H1 (cell line): ENCODE data around the gene OGDHL. TPM values are rescaled to one million over a fixed set of nuclear protein-coding genes. Genes with fewer than 3 reads are reported as not detected.
A peak's percentile ranks its signal among the peaks of the same experiment; 100 is the strongest.

Experiments
- CTCF ChIA-PET: fragments of 300-600 bp; sonication (Branson Sonifier 250); formaldehyde crosslinking; loops from one replicate; lab custom pipeline; 2021; ENCODE audit not compliant: partially characterized antibody; lab: Charles Lee
- POLR2A ChIA-PET: fragments of 300-600 bp; sonication (Branson Sonifier 250); formaldehyde crosslinking; loops from one replicate; lab custom pipeline; 2021; ENCODE audit warnings: inconsistent platforms; ENCODE audit not compliant: partially characterized antibody; lab: Charles Lee
- DNase-seq, 2 experiments: peaks; one replicate each; pipeline versions ENCODE4 v3.0.0 to v3.0.0-alpha.2; 2010 to 2022; ENCODE audit warnings: low spot score in 2 of 2, low read depth in 1 of 2, mixed read lengths in 1 of 2
- FAIRE-seq: peaks from 2 replicates; lab custom pipeline; 2011; peaks lifted over from hg19 to GRCh38; lab: Jason Lieb, UNC
- H2AFZ ChIP-seq: 2 replicates; pipeline ENCODE4 v1.8.1; 2012; ENCODE audit warnings: low read length, inconsistent platforms
- H2AK5ac ChIP-seq: 2 replicates; pipeline ENCODE4 v1.6.1; 2013; ENCODE audit warnings: low read depth, low read length
- H2BK120ac ChIP-seq: replicated peaks from 2 replicates; pipeline ENCODE3; 2013; ENCODE audit warnings: low read depth, low read length, inconsistent platforms
- H2BK12ac ChIP-seq: 2 replicates; pipeline ENCODE4 v1.6.1; 2013; ENCODE audit warnings: low read depth, low read length
- H2BK15ac ChIP-seq: 2 replicates; pipeline ENCODE4 v1.6.1; 2013; ENCODE audit warnings: low read length
- H2BK20ac ChIP-seq: 2 replicates; pipeline ENCODE4 v1.6.1; 2013; ENCODE audit warnings: low read length
- H2BK5ac ChIP-seq: 2 replicates; pipeline ENCODE4 v1.6.1; 2013; ENCODE audit warnings: low read depth, low read length
- H3K14ac ChIP-seq: 2 replicates; pipeline ENCODE4 v1.6.1; 2013; ENCODE audit warnings: inconsistent platforms; ENCODE audit not compliant: insufficient read length
- H3K18ac ChIP-seq: 2 replicates; pipeline ENCODE4 v1.6.1; 2013; ENCODE audit warnings: low read length; ENCODE audit errors: extremely low read depth
- H3K23ac ChIP-seq: 2 replicates; pipeline ENCODE4 v1.6.1; 2013; ENCODE audit warnings: inconsistent platforms; ENCODE audit not compliant: insufficient read length
- H3K23me2 ChIP-seq: 2 replicates; pipeline ENCODE4 v1.6.1; 2013; ENCODE audit warnings: low read depth, low read length
- H3K27ac ChIP-seq: 2 replicates; pipeline ENCODE4 v1.6.1; 2011; ENCODE audit warnings: low read depth, low read length, inconsistent platforms
- H3K27me3 ChIP-seq, 4 experiments: replicated peaks in 1 of 4; 1 replicate in 1 of 4; 2 replicates in 3 of 4; pipeline versions ENCODE4 v1.6.1 to v1.8.1; 2011 to 2013; ENCODE audit warnings: low read length in 3 of 4, mild to moderate bottlenecking in 3 of 4, inconsistent platforms in 2 of 4, mixed read lengths in 2 of 4, moderate library complexity in 1 of 4; ENCODE audit not compliant: control insufficient read depth in 3 of 4, insufficient read depth in 3 of 4; ENCODE audit errors: extremely low read depth in 1 of 4
- H3K36me3 ChIP-seq, 4 experiments: 2 replicates each; pipeline versions ENCODE4 v1.6.1 to v1.8.1; 2011 to 2013; ENCODE audit warnings: mild to moderate bottlenecking in 4 of 4, low read length in 3 of 4, moderate library complexity in 2 of 4, control low read depth in 1 of 4, inconsistent platforms in 1 of 4; ENCODE audit not compliant: insufficient read depth in 4 of 4, control insufficient read depth in 2 of 4
- H3K4ac ChIP-seq: replicated peaks from 2 replicates; pipeline ENCODE3; 2013; ENCODE audit warnings: low read length, low read depth, mixed read lengths, inconsistent platforms; ENCODE audit not compliant: insufficient read length
- H3K4me1 ChIP-seq, 4 experiments: replicated peaks in 1 of 4; 1 replicate in 1 of 4; 2 replicates in 3 of 4; pipeline versions ENCODE4 v1.6.1 to v1.8.1; 2011 to 2013; ENCODE audit warnings: low read length in 3 of 4, inconsistent platforms in 2 of 4, mixed read lengths in 1 of 4; ENCODE audit not compliant: insufficient read depth in 4 of 4, control insufficient read depth in 3 of 4
- H3K4me2 ChIP-seq, 2 experiments: 2 replicates each; pipeline versions ENCODE4 v1.6.1 to v1.8.1; 2011 to 2013; ENCODE audit warnings: low read depth in 2 of 2, low read length in 2 of 2, control low read depth in 1 of 2, inconsistent platforms in 1 of 2, mild to moderate bottlenecking in 1 of 2; ENCODE audit not compliant: insufficient read depth in 1 of 2
- H3K4me3 ChIP-seq, 4 experiments: fragments of 200-600, 300-600 bp in 1 of 4; sonication (generic), shearing (Covaris generic), sonication (Bioruptor Twin) in 1 of 4; 2 replicates each; pipeline versions ENCODE4 v1.5.1 to v1.8.1; 2011 to 2016; ENCODE audit warnings: low read length in 4 of 4, low read depth in 3 of 4, control low read depth in 2 of 4, inconsistent platforms in 2 of 4, mild to moderate bottlenecking in 2 of 4, mixed read lengths in 1 of 4, moderate library complexity in 1 of 4; ENCODE audit not compliant: insufficient read depth in 2 of 4; ENCODE audit errors: extremely low read depth in 1 of 4
- H3K56ac ChIP-seq: replicated peaks from 2 replicates; pipeline ENCODE3; 2013; ENCODE audit warnings: low read depth, mild to moderate bottlenecking, mixed read lengths, low read length, inconsistent platforms; ENCODE audit not compliant: insufficient read length
- H3K79me1 ChIP-seq: 2 replicates; pipeline ENCODE4 v1.6.1; 2013; ENCODE audit warnings: low read depth, low read length, control low read depth
- H3K79me2 ChIP-seq, 2 experiments: 2 replicates each; pipeline versions ENCODE4 v1.6.1 to v1.8.1; 2012 to 2013; ENCODE audit warnings: low read length in 2 of 2, mild to moderate bottlenecking in 2 of 2, inconsistent platforms in 1 of 2; ENCODE audit not compliant: insufficient read depth in 2 of 2, control insufficient read depth in 1 of 2
- H3K9ac ChIP-seq, 4 experiments: replicated peaks in 1 of 4; 1 replicate in 1 of 4; 2 replicates in 3 of 4; pipeline versions ENCODE4 v1.6.1 to v1.8.1; 2011 to 2013; ENCODE audit warnings: low read depth in 3 of 4, low read length in 3 of 4, control low read depth in 2 of 4, mild to moderate bottlenecking in 2 of 4, moderate library complexity in 2 of 4, inconsistent platforms in 1 of 4; ENCODE audit errors: extremely low read depth in 1 of 4
- H3K9me3 ChIP-seq, 2 experiments: 2 replicates each; pipeline versions ENCODE4 v1.6.1 to v1.8.1; 2012 to 2013; ENCODE audit warnings: mild to moderate bottlenecking in 2 of 2, moderate library complexity in 2 of 2, control low read depth in 1 of 2, inconsistent platforms in 1 of 2, low read depth in 1 of 2, low read length in 1 of 2, mixed read lengths in 1 of 2; ENCODE audit not compliant: insufficient read depth in 2 of 2
- H4K20me1 ChIP-seq, 2 experiments: replicated peaks in 1 of 2; 2 replicates each; pipeline versions ENCODE3 to v1.8.1; 2011 to 2013; ENCODE audit warnings: inconsistent platforms in 2 of 2, low read length in 2 of 2, mild to moderate bottlenecking in 1 of 2; ENCODE audit not compliant: insufficient read depth in 2 of 2, control insufficient read depth in 1 of 2
- H4K5ac ChIP-seq: 2 replicates; pipeline ENCODE4 v1.6.1; 2013; ENCODE audit warnings: low read length, low read depth, mixed read lengths, inconsistent platforms; ENCODE audit not compliant: insufficient read length
- H4K8ac ChIP-seq: 2 replicates; pipeline ENCODE4 v1.8.0; 2013; ENCODE audit warnings: mild to moderate bottlenecking, moderate library complexity, low read length, inconsistent platforms; ENCODE audit not compliant: insufficient read depth; ENCODE audit errors: extremely low read depth
- H4K91ac ChIP-seq: replicated peaks from 2 replicates; pipeline ENCODE3; 2013; ENCODE audit warnings: low read length, mixed read lengths, inconsistent platforms; ENCODE audit not compliant: insufficient read length
- CHD2 ChIP-seq: IDR thresholded peaks from 2 replicates; pipeline ENCODE4 v1.6.1; 2012; ENCODE audit warnings: low read length, improper control_type of control experiment
- EGR1 ChIP-seq: IDR thresholded peaks from 2 replicates; pipeline ENCODE4 v1.6.1; 2011; ENCODE audit warnings: low read depth, low read length, borderline replicate concordance
- SAP30 ChIP-seq: fragments of 300-600 bp; sonication (generic); IDR thresholded peaks from 2 replicates; pipeline ENCODE4 v1.7.1; 2012; ENCODE audit warnings: low read length, moderate library complexity, mild to moderate bottlenecking, inconsistent platforms; ENCODE audit not compliant: insufficient read depth, insufficient replicate concordance
- SIN3A ChIP-seq, 2 experiments: IDR thresholded peaks in 1 of 2; conservative IDR thresholded peaks in 1 of 2; 2 replicates each; pipeline ENCODE4 v1.6.1; 2011 to 2012; ENCODE audit warnings: low read length in 2 of 2, improper control_type of control experiment in 1 of 2, low read depth in 1 of 2, mild to moderate bottlenecking in 1 of 2
- SUZ12 ChIP-seq: fragments of 200-600 bp; sonication (generic); IDR thresholded peaks from 2 replicates; pipeline ENCODE4 v1.6.1; 2012; ENCODE audit warnings: mild to moderate bottlenecking, inconsistent platforms, low read length, moderate library complexity, mixed read lengths
- TAF7 ChIP-seq: optimal IDR thresholded peaks from 2 replicates; pipeline ENCODE3; 2011; ENCODE audit warnings: low read depth, mild to moderate bottlenecking, inconsistent platforms, low read length, moderate library complexity, borderline replicate concordance
- WGBS, 2 experiments: shearing (Covaris generic) in 1 of 2; methylation state at CpG; one replicate each; pipeline versions ENCODE4 v1.1.6 to v1.1.7; 2013 to 2015; ENCODE audit warnings: low lambda C conversion rate in 2 of 2, mixed read lengths in 2 of 2, inconsistent platforms in 1 of 2, low coverage in 1 of 2, missing lambda C conversion rate in 1 of 2; ENCODE audit not compliant: insufficient replicate concordance in 2 of 2, insufficient coverage in 1 of 2, insufficient read length in 1 of 2; ENCODE audit errors: extremely low coverage in 1 of 2, missing lambda C conversion rate in 1 of 2; 5-methylcytosine and 5-hydroxymethylcytosine counted together
- polyA plus RNA-seq, 7 experiments: library from polyadenylated mRNA; depleted of rRNA in 3 of 7; stranded (reverse) in 5 of 7; unstranded in 2 of 7; fragments of >200 nt in 5 of 7; fragments of 200-250 nt in 2 of 7; gene quantifications; 1 replicate in 5 of 7; 2 replicates in 1 of 7; 4 replicates in 1 of 7; pipeline versions ENCODE4 v1.2.1 to v1.2.3, GENCODE V29; 2011 to 2013; ENCODE audit warnings: missing spikeins in 2 of 7, mixed read lengths in 2 of 7
- total RNA-seq: library from RNA; stranded (reverse); fragmentation: NEBNext Ultra II Directional; extraction: Animal tissue kit (Norgen Biotek cat#: 25700); gene quantifications from 2 replicates; pipeline ENCODE4 v1.2.1, GENCODE V29; 2021

The OGDHL gene
- total and polyA plus RNA-seq, 2 of the 8 experiments (the other 6 are each of a cell fraction or from before 2014, with no cell fraction given), result 16.1 to 16.6 TPM

DNA sequence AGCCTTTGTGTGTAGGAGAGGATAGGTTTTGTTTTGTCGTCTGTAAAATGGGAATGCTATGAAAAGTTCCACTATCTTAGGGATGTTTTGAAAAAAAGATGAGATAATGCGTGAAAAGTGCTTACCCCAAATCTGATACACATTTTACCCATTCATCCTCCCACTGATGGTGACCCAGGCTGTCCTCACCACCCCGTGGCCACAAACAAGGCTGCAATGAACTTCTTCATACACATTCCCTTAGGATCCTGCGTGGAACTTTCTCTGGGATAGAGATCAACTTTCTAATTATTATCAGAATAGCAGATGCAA is 399 bp upstream of the OGDHL start:
- Histone ChIP-seq H3K23me2 (peaks cover 7% of the 10 kb centered on the region; the same call in 1 of the 2 replicates), H3K56ac (no peak overlapping the region), H3K27ac (no peak overlapping the region), H4K20me1 (peaks cover 6% of the 10 kb centered on the region in 2 experiments), H3K18ac (no peak overlapping the region), H2BK120ac (no peak overlapping the region), H3K79me1 (no peaks in the 10 kb centered on the region; the same call in 1 of the 2 replicates), H3K4me3 (peak overlapping the region; percentile 59 to 82 (median 66); a peak in 7 of 8 replicates), H4K91ac (no peak overlapping the region), H4K8ac (no peak overlapping the region), H3K23ac (no peak overlapping the region), H4K5ac (no peak overlapping the region), H3K9ac (no peak overlapping the region), H3K9me3 (no peaks in the 10 kb centered on the region), H3K4ac (no peak overlapping the region), H3K79me2 (peaks cover 0 to 2% of the 10 kb centered on the region in 2 experiments; a peak in 1 of 4 replicates), H2BK5ac (no peak overlapping the region), H2BK20ac (no peak overlapping the region), H3K14ac (no peak overlapping the region), H2BK15ac (no peak overlapping the region), H3K36me3 (no peaks in the 10 kb centered on the region), H3K27me3 (peaks cover 0 to 6% (median 3%) of the 10 kb centered on the region in 4 experiments; a peak in 3 of 7 replicates), H3K4me2 (peak overlapping the region; percentile 87 to 90), H2AK5ac (no peak overlapping the region), H2BK12ac (no peak overlapping the region), H2AFZ (no peak overlapping the region), H3K4me1 (peaks cover 0 to 5% (median 0%) of the 10 kb centered on the region in 4 experiments; a peak in 3 of 7 replicates)
- DNase-seq (no peak), FAIRE-seq (no peak)
- ChIA-PET POLR2A (interaction anchor here (1.6 kb wide), 1 partner anchor 22 kb away, joined by 4 read pairs; no protein-coding TSS in a partner anchor), CTCF (interaction anchor here (1.6 kb wide), 1 partner anchor 156 kb away, joined by 3 read pairs; no protein-coding TSS in a partner anchor)
- 48% methylated on average over 4 of the region's 4 CpGs; no CpG with 5 or more reads in 1 of the 2 experiments for WGBS, 2 experiments
- TF ChIP-seq SIN3A (conservative IDR thresholded peaks at IDR 0.05 in 1 of 2, IDR thresholded peaks at IDR 0.05 in 1 of 2; ENCODE audit: low read depth in 1 of 2, low read length in 2 of 2) (no peak), CHD2 (no peak), SAP30 (no peak), EGR1 (no peak), TAF7 (no peak), SUZ12 (0 out of 2 replicates have a peak, but pooled peaks have one; percentile 2)
